ENCODE results near the gene TM7SF2.

TM7SF2 gene

GRCh38 chr11:65111159-65111743, 421 bp upstream of the TM7SF2 start:
- Histone ChIP-seq H3K27me3 (ENCODE audit: insufficient read depth, low read length) (no peaks in the 10 kb centered on the region), H3K79me2 (ENCODE audit: insufficient read depth, low read length) (no peaks in the 10 kb centered on the region), H3F3A (ENCODE audit: insufficient read depth, low read length) (0 out of 2 replicates have a peak, but pooled peaks cover 5% of the 10 kb centered on the region), H3K4me2 (ENCODE audit: low read length) (peak overlapping the region; percentile 90), H3K9ac (ENCODE audit: low read length) (no peak overlapping the region), H3K27ac (ENCODE audit: low read depth, low read length, poor library complexity, severe bottlenecking) (peak overlapping the region; percentile 55), H3K36me3 (ENCODE audit: insufficient read depth, low read length) (peaks cover 35% of the 10 kb centered on the region), H4K20me1 (ENCODE audit: insufficient read depth, low read length) (no peaks in the 10 kb centered on the region), H3K9me2 (ENCODE audit: low read depth, low read length) (no peaks in the 10 kb centered on the region), H3K9me3 (ENCODE audit: low read length) (no peaks in the 10 kb centered on the region), H2AFZ (ENCODE audit: low read length) (no peak overlapping the region), H3K4me1 (ENCODE audit: insufficient read depth, low read length, severe bottlenecking) (peaks cover 39% of the 10 kb centered on the region), H3K4me3 (ENCODE audit: low read depth, low read length, poor library complexity, severe bottlenecking) (peak overlapping the region; percentile 75)
- TF ChIP-seq, protein P1, sequence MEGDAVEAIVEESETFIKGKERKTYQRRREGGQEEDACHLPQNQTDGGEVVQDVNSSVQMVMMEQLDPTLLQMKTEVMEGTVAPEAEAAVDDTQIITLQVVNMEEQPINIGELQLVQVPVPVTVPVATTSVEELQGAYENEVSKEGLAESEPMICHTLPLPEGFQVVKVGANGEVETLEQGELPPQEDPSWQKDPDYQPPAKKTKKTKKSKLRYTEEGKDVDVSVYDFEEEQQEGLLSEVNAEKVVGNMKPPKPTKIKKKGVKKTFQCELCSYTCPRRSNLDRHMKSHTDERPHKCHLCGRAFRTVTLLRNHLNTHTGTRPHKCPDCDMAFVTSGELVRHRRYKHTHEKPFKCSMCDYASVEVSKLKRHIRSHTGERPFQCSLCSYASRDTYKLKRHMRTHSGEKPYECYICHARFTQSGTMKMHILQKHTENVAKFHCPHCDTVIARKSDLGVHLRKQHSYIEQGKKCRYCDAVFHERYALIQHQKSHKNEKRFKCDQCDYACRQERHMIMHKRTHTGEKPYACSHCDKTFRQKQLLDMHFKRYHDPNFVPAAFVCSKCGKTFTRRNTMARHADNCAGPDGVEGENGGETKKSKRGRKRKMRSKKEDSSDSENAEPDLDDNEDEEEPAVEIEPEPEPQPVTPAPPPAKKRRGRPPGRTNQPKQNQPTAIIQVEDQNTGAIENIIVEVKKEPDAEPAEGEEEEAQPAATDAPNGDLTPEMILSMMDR (IDR thresholded peaks at IDR 0.05; ENCODE audit: low read length), result no peak
- TF ChIP-seq EZH2 (IDR thresholded peaks at IDR 0.05; ENCODE audit: borderline replicate concordance, low read length), result no peak

- Histone ChIP-seq H3K4me1 (ENCODE audit: insufficient read depth, low read length, severe bottlenecking) (peaks cover 49% of the 10 kb centered on the region), H3K4me2 (ENCODE audit: low read length) (peak overlapping the region; percentile 90), H3K9me3 (ENCODE audit: low read length) (no peaks in the 10 kb centered on the region), H3F3A (ENCODE audit: insufficient read depth, low read length) (0 out of 2 replicates have a peak, but pooled peaks cover 5% of the 10 kb centered on the region), H4K20me1 (ENCODE audit: insufficient read depth, low read length) (no peaks in the 10 kb centered on the region), H3K79me2 (ENCODE audit: insufficient read depth, low read length) (no peaks in the 10 kb centered on the region), H3K9ac (ENCODE audit: low read length) (peak overlapping the region; percentile 86), H2AFZ (ENCODE audit: low read length) (no peak overlapping the region), H3K27ac (ENCODE audit: low read depth, low read length, poor library complexity, severe bottlenecking) (peak overlapping the region; percentile 98), H3K9me2 (ENCODE audit: low read depth, low read length) (no peaks in the 10 kb centered on the region), H3K36me3 (ENCODE audit: insufficient read depth, low read length) (peaks cover 41% of the 10 kb centered on the region), H3K27me3 (ENCODE audit: insufficient read depth, low read length) (no peaks in the 10 kb centered on the region), H3K4me3 (ENCODE audit: low read depth, low read length, poor library complexity, severe bottlenecking) (peak overlapping the region; percentile 75)
- TF ChIP-seq, protein P1 (IDR thresholded peaks at IDR 0.05; ENCODE audit: low read length), result peak; percentile 94
- TF ChIP-seq EZH2 (IDR thresholded peaks at IDR 0.05; ENCODE audit: borderline replicate concordance, low read length), result no peak
Observed at GRCh38 chr11:65112546-65113360, 1.1 kb downstream of the TM7SF2 start.

DNA sequence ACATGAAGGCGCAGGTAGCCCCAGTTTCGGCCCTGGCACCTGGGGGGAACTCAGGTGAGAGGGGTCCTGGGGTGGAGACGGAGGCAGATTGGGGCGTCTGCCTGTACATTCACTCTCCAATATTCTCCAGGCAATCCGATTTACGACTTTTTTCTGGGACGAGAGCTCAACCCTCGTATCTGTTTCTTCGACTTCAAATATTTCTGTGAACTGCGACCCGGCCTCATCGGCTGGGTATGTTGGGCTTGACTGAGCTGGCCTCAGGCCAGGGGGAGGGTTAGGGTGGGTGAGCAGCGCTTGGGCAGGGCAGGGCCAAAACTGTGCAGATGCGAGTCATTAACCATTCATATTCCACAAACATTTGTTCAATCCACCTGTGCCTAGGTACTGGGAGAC, 1.7 kb downstream of the TM7SF2 start:
- no peaks in the 10 kb centered on the region for H3K79me2 ChIP-seq (ENCODE audit: insufficient read depth, low read length)

More for the DNA sequence above, 1.7 kb downstream of the TM7SF2 start:
- peak overlapping the region; percentile 75 for H3K4me3 ChIP-seq (ENCODE audit: low read depth, low read length, poor library complexity, severe bottlenecking)
- 0 out of 2 replicates have a peak, but pooled peaks cover 5% of the 10 kb centered on the region for H3F3A ChIP-seq (ENCODE audit: insufficient read depth, low read length)
- peaks cover 49% of the 10 kb centered on the region for H3K4me1 ChIP-seq (ENCODE audit: insufficient read depth, low read length, severe bottlenecking)
- H3K36me3 ChIP-seq (ENCODE audit: insufficient read depth, low read length), result peaks cover 46% of the 10 kb centered on the region
- TF ChIP-seq EZH2 (IDR thresholded peaks at IDR 0.05; ENCODE audit: borderline replicate concordance, low read length), result no peak
- TF ChIP-seq, protein P1 (IDR thresholded peaks at IDR 0.05; ENCODE audit: low read length), result no peak
- peak overlapping the region; percentile 86 for H3K9ac ChIP-seq (ENCODE audit: low read length)
- H3K4me2 ChIP-seq (ENCODE audit: low read length), result peak overlapping the region; percentile 90
- H3K27ac ChIP-seq (ENCODE audit: low read depth, low read length, poor library complexity, severe bottlenecking), result peak overlapping the region; percentile 98
- H2AFZ ChIP-seq (ENCODE audit: low read length), result no peak overlapping the region
- no peaks in the 10 kb centered on the region for H3K27me3 ChIP-seq (ENCODE audit: insufficient read depth, low read length)
- no peaks in the 10 kb centered on the region for H4K20me1 ChIP-seq (ENCODE audit: insufficient read depth, low read length)
- no peaks in the 10 kb centered on the region for H3K9me3 ChIP-seq (ENCODE audit: low read length)
- H3K9me2 ChIP-seq (ENCODE audit: low read depth, low read length), result no peaks in the 10 kb centered on the region

Data from OCI-LY1 (cell line).